ENCODE results near the gene SLFN12L.
"Not testable (repeated sequence)": the region's sequence is repeated elsewhere in the genome, so short reads cannot be mapped to it uniquely, and the experiment has no call there.

The SLFN12L gene

GRCh38 chr17:35493040-35493439, 44.4 kb downstream of the SLFN12L start:
- no peak for DNase-seq

GRCh38 chr17:35491417-35491816, 46.1 kb downstream of the SLFN12L start:
- DNase-seq: no peak

DNA sequence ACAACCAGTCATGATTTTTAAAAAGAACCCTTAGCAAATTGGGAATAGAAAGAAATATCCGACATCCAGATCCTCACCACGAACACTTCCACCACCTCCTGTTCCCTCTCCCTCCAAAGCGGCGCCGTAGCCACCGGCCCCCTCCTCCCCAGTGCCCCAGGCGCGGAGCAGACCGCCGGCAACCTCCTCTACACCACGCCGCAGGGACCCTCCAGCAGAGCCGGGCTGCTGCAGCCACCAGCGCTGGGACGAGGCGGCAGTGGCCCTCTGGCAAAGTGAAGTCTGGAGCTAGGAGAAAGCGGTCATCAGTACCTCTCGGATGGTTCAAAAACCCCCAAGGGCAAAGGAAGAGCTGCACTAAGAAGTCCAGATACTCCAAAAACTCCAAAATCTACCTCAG, 47.5 kb downstream of the SLFN12L start:
- no peak for DNase-seq

- no peak for DNase-seq
Observed at GRCh38 chr17:35488991-35489390, 48.5 kb downstream of the SLFN12L start.

DNA sequence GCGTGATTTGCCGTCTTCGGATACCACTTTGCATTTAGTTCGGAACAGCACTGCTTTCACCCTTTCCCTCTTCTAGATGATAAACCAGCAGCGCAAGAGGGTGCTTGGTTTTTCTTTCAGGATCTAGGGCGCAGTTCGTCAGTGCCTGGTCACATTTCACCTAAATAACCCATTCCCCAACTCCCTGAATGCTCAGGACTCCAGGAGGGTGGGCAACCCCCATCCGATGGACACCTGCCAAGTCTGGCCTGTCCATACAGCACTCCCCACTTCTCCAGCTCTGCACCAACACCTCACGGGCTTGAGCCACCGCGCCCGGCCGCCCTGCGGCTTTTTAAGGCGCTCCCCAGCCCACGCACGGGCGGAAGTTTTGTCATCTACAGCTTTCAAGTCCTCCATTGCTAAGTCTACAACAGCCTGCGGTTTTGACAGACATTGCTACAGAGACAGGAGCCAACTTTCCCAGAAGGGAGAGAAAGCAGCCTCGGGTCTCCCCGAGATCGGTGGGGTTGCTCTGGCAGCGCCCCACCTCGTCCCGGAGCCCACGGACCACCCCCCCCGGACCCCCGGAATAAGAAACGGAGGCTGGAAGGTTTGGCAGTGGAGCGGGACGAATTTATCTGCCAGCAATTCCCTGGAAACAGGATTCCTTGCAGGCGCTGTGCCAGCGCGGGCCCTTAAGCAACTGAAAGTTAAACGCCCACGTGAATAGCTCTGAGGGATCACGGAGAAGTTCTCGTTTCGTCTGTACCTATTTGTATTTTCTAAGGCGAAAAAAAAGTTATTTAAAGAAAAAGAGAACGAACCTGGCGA, 50.4 kb downstream of the SLFN12L start:
- peak; percentile 60 for DNase-seq

- no peak for DNase-seq
Observed at GRCh38 chr17:35479271-35479670, 58.2 kb downstream of the SLFN12L start.

- DNase-seq: no peak
Observed at GRCh38 chr17:35477248-35477647, 60.2 kb downstream of the SLFN12L start.

- no peak for DNase-seq
Observed at GRCh38 chr17:35476283-35476820, 61.1 kb downstream of the SLFN12L start.

DNA sequence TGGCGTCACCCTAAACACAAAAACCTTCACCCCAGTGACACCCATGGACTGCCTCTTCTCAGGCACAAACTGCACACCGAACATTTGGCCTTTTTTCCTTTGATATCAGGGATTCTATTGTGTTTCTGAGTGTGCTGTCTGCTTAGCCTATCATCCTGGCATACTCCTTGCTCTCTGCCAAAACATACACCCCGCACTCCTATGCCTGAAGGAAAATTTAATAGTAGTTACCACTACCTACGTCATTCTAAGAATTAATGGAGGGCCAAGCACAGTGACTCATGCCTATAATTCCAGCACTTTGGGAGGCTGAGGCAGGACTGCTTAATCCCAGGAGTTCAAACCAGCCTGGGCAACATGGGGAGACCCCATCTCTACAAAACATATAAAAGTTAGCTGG, 69.0 kb downstream of the SLFN12L start:
- no peak for DNase-seq

- no peak for DNase-seq
Observed at GRCh38 chr17:35467824-35468223, 69.7 kb downstream of the SLFN12L start.

- peak; percentile 29 for DNase-seq
Observed at GRCh38 chr17:35460354-35460851, 77.1 kb downstream of the SLFN12L start.

- not testable (repeated sequence) for DNase-seq
Observed at GRCh38 chr17:35454035-35454434, 83.4 kb downstream of the SLFN12L start.

DNA sequence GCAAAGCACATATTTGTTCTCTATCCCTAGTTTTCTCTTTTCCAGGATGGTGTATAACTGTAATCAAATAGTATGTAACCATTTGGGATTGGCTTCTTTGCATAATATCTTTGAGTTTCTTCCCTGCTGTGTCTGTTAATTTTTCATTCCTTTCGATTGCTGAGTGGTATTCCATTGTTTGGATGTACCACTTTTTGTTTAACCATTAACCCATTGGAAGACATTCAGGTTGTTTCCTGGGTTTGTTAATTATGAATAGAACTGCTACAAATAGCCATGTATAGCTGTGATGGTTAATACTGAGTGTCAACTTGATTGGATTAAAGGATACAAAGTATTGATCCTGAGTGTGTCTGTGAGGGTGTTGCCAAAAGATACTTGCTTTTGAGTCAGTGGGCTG, 84.3 kb downstream of the SLFN12L start:
- DNase-seq: no peak

- peak; percentile 69 for DNase-seq
Observed at GRCh38 chr17:35449371-35449931, 88.0 kb downstream of the SLFN12L start.

GRCh38 chr17:35448899-35449227, 88.6 kb downstream of the SLFN12L start:
- DNase-seq: no peak

GRCh38 chr17:35448214-35448898, 89.1 kb downstream of the SLFN12L start, which contains the start of gene SLFN13:
SLFN13 (minus strand) TSS chr17:35448766; CDS start chr17:35445680, 3,086 bp downstream.
- peak; percentile 65 for DNase-seq

DNA sequence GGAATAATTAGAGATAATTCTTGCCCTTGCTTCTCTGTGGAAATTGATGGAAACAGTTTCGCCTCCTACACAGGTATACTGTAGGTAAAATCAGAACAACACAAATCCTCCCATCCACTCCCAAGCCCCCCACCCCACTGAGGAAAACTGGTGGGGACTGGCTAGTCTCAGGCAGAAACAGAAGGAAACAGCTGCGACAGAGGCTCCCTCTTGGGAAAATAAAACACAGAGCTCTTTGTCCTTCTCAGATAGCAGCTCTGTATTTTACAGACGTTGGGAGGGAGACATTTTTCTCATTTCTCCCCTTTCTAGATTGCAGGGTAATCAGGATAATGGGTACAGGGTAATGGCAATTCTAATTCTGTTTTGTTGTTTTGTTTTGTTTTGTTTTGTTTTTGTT, 90.0 kb downstream of the SLFN12L start:
- peak; percentile 56 for DNase-seq

GRCh38 chr17:35438433-35438832, 99.0 kb downstream of the SLFN12L start:
- no peak for DNase-seq

- DNase-seq: peak; percentile 83
Observed at GRCh38 chr17:35433075-35433894, 104.2 kb downstream of the SLFN12L start.

- DNase-seq: peak; percentile 90
Observed at GRCh38 chr17:35432176-35433074, 105.1 kb downstream of the SLFN12L start, which contains the start of gene SLFN12. SLFN12 (minus strand) TSS chr17:35432500; CDS start chr17:35423028, 9,472 bp downstream.

DNA sequence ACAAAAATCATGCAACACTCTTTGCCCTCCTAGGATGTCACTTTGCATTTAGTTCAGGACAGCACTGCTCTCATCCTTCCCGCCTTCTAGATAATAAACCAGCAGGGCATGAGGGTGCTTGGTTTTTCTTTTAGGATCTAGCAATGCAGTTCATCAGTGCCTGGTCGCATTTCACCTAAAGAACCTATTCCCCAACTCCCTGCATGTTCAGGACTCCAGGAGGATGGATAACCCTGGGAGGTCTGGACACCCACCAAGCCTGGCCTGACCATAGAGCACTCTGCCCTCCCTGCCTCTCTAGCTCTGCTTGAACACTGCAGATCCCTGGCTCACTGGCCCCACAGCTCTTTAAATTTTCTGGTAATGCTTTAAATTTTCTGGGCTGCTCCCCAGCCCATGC, 107.8 kb downstream of the SLFN12L start:
- no peak for DNase-seq
